Stimulated activated CD4-positive, alpha-beta T cell treated with anti-CD3 and anti-CD28 coated beads, Interleukin-4, amount 100 ng/mL, for 24 hours (primary cell): ENCODE measurements around the gene PDZRN3.

Experiments used
- DNase-seq: peaks from one replicate; pipeline ENCODE4 v3.0.0-alpha.2; 2020

The PDZRN3 gene

DNA sequence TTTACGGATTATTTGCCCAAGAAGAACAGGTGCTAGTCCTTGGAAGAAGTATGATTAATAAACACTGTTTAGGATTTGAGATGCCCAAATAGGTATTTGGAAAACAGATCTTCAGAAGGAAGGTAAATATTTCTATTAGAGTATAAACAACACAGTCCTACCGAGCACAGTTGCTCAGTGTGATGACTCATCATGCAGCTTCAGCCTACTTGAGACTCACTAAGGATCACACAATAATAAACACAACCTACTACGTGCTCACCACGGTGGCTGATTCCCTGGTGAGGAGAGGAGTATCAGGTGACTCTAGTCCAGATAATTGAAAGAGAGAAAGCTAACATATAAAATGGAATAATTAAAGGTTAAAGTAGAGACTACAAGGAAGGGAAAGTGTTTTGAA lies 72.0 kb downstream of the PDZRN3 start:
- DNase-seq, result no peak

DNA sequence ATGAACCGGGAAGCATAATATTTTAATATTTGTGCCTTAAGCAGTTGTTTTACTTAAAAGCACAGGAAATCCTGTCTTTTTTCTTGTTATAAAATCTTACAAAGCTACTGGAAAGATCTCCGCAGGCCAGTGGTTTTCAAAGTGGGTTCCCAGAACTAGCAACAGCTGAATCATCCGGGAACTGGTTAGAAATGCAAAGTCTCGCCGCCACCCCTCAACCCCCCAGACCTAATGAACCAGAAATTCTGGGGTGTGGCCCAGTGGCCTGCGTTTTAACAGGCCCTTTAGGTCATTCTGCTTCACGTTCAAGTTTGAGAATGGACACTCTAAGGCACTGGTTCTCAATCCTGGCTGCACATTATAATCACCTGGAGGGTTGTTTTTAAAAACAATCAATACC lies 74.7 kb downstream of the PDZRN3 start:
- no peak for DNase-seq

DNA sequence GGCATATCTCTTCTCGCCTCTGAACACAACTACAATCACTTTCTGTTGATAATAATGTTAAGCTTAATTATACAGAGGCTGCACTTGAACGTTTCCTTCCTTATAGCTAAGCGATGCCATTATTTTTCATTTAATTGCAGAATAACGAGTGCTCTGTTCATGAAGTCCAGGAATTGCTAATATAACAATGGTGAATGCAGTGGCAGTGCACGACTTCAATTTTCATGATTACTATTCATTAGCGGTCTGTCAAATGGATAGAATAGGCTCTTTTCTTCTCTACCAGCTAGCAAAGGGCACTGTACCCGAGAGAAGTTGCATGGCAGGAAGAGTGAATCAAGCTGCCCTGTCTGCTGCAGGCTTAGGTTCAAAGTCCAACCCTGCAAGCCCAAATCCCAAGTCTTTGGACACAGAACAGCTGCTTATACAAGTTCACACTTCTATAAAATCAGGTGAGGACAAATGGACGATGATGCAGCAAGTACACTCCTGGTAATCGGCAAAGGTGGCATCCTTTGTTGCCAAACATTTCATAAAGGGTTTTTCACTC lies 75.6 kb downstream of the PDZRN3 start:
- no peak for DNase-seq

DNA sequence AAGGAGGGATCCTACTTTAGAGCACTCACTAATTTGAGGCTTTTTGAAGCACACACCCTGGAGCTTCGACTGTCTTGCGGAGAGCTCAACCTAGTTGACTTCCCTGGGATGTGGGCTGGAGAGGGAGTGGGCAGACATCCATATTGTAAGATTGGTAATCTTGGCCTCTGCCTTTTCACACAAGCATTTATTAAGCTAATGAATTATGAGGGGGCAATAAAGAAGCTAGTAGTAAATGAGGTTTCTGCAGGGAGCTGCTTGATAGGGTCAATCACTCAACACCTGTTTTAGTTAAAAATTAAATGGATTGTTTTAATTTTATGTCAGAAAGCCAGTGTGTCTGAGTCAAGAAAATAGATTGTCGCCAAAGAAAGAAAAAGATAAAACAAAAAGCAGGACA lies 76.3 kb downstream of the PDZRN3 start:
- DNase-seq, result no peak

- DNase-seq, result no peak
Measured at GRCh38 chr3:73547427-73548248, 77.1 kb downstream of the PDZRN3 start.

DNA sequence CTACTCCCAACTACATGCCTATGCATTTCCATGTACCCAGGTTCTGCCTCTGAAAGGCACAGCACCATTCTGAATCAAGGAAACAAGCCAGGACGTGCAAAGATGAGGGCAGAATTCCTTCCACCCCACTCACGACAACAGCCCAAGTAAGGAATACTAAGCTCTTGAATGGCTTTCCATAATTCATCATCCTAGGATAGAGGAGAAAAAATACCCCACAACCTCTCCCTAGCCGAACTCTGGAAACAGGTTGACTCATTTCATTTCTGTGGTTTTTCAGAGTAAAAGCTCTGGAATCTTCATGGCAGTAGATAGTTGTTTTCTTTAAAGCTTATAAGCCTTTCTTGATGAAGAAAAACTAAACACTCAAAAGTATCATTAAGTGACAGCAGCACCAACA lies 77.8 kb downstream of the PDZRN3 start:
- no peak for DNase-seq

GRCh38 chr3:73543412-73543811 lies 81.3 kb downstream of the PDZRN3 start:
- DNase-seq, result no peak

DNA sequence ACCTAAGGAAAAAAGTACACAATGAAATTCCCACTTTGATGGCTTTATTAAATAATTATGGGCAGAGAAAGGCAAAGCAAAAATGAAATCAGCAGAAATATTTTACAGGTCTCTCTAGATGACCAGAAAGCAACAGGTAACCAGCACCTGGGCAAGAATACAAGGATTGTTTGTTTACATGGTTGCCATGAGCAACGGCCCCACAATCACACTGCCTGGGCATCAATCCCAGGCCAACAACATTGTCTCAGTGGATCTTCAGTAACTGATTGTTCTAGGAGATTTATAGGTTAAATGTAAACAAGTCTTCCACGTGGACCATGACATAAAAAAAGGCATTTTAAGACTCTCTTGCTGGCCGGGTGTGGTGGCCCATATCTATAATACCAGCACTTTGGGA lies 82.6 kb downstream of the PDZRN3 start:
- no peak for DNase-seq

GRCh38 chr3:73540969-73541740 lies 83.6 kb downstream of the PDZRN3 start:
- DNase-seq, result no peak

GRCh38 chr3:73538486-73538885 lies 86.3 kb downstream of the PDZRN3 start:
- DNase-seq, result no peak

DNA sequence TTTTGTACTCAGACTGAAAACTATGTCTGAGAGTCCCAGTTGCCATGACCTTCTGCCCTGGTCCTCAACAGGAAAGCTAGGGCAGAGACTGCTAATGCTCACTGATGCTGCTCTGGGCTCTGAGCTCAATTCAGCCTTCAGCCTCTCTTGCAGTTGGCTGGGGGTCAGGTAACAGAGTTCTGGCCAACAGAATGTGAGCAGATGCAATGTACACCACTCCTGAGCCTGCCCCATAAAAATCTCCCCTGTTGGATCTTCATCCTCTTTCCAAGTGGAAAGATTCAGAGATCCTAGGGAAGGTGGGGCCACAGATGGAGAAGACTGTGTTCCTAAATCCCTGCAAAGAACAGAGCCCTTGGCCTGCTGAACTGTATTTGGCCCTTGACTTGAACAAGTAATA lies 87.8 kb downstream of the PDZRN3 start:
- DNase-seq, result no peak

DNA sequence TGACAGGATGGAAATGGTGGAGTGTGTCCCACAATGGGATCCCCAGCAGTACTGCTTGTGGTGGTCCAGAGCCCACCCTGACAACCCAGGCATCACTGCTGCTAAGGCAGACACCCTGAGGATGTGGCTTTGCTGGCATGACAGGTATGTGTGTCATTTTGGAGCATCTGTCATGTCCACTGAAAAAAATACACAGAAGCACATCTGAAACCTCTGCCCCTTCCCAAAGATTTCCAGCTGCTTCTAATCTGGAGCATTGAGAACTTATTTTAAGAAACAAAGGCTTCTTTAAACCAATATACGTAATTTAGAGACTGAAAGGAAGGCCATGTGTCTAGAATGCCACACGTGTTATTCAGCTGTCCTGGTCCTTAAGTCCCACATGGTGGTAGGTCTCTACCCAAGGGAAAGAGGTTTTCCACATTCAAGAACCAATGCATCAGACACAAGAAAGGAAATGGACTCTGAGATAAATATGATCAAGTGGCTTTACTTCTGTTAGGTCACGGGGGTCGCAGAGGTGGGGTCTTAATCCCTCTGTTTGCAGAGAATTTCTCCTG lies 88.3 kb downstream of the PDZRN3 start:
- no peak for DNase-seq

DNA sequence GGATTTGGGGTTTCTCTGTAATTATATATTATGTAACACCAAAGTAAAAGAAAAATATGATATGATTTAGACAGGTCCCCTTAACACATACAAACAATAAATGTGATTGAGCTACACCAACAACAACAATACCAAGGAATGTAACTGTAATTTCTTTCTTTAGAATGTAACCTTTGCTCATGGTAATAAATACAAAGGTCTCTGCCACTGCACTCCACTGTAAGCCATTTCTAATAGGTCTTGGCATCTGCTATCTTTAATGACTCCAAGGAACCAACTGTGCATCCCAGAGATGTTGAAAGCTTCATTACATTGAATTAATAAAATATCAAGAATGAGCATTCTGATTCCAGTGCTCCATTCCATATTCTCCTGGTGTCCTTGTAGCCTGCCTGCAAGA lies 88.8 kb downstream of the PDZRN3 start:
- no peak for DNase-seq

DNA sequence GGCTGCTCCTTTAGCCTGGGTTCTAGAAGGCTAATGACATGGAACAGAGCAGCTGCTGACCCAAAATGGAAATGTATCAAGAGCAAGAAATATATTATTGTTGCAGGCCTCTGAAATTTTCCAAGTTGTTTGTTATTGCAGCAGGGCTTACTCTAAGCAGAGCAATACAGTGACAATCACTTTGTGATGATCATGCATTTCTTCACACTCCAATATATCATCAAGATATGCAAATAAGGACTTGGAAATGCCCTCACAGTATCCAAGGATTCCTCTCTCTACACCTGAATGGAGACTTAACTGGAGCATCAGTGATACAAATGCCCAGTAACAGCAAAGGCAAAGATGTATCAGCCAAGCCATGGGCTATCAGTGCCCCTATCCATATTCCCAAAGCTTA lies 89.6 kb downstream of the PDZRN3 start:
- no peak for DNase-seq

DNA sequence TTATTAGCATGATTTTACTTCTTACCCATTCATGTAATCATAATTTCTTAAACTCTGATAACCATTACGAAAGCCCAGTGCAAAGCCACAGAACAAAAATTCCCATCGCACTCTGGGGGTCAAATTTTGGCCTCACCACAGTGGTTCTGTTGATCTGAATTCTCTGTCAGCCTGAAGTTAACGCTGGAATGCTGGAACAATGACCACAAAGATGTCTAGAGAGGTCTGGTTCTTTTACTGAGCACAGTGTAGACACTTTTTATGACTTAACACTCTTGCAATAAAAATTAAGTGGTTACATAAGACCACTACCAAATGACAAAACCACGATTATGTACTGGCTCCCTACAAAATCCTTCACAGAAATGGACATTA lies 94.7 kb downstream of the PDZRN3 start:
- no peak for DNase-seq

- DNase-seq, result no peak
Measured at GRCh38 chr3:73529308-73530021, 95.3 kb downstream of the PDZRN3 start.

DNA sequence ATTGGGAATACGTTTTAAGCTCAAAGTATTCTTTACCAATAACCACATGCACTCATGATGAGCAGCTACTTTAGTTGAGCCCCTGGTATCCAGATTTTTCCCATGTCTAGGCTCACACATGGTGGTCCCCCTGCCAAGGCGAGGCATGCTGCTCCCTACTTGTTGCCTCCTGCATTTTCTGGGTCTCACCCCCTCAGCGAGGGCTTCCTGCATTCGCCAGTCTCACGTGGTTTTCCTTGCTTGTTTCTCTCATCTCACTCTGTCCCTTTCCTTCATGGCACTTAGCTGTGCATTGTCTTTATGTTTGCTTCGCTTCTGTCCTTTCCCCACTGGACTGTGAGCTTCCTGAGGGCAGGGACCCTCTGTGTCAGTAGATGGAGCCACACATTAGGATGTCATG lies 99.2 kb downstream of the PDZRN3 start:
- DNase-seq, result no peak

DNA sequence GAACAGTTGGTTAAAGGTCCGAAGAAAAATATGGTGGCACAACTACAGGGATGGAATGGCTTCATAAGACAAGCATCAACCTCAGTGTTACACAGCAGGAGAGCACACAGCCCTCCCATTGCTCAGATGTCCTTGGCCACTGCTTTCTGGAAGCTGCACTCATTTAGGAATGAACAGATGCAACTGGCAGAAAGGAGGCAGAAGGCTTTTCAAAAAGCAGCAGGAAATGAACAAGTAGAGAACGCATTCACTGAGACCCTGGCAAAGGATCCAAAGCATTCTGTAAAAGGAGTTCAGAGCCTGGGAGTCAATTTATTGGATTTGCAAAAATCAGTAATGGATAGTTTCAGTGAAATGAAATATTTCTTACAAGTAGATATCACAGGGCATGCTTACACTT lies 101.1 kb downstream of the PDZRN3 start:
- no peak for DNase-seq

DNA sequence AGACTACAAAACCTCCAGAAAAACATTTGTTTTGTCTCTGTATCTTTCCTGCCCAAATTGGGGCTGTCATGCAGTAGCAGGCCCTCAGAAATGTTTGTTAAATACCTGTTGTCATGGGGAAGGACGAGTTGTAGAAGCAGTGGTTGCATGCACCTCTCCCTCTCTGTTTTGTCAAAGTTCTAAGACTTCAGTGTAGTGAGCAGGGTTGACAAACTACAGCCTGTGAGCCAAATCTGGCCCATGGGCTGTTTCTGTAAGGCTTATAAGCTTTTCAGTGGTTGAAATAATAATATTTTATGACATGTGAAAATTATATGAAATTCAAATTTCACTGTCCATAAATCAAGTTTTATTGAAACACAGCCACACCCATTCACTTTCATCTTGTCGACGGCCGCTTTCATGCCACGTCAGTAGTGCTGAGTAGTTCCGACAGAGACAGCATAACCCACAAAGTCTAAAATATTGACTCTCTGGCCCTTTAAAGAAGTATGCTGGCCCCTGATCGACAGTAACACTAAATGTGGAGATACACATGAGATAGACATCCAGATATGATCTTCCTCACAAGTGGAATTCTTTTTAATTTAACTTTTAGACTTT lies 102.9 kb downstream of the PDZRN3 start:
- no peak for DNase-seq

DNA sequence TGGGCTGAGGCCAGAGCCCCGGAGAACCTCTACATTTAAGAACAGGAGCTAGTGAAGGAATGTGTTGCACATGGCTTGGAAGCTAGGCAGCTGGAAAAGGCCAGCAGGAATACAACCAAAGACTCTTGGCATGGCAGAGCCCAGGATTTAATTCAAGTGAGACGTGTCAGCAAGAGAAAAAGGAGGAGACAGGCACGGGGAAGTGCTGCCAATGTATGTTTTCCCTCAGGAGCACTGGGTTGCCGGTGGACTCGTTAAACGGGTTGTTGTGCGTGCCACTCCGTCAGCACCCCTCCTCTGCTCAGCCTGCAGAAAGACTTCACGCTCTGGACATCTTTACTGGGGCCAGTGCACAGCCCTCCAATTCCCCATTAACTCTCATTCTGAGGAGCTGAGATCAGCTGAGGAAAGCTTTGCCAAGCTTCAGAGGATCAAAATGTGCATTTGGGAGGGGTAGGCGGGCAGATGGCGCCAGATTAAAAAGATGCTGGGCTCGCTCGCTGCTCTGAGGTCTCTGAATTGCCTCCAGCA lies 103.7 kb downstream of the PDZRN3 start:
- no peak for DNase-seq

GRCh38 chr3:73516631-73517030 lies 108.1 kb downstream of the PDZRN3 start:
- no peak for DNase-seq

DNA sequence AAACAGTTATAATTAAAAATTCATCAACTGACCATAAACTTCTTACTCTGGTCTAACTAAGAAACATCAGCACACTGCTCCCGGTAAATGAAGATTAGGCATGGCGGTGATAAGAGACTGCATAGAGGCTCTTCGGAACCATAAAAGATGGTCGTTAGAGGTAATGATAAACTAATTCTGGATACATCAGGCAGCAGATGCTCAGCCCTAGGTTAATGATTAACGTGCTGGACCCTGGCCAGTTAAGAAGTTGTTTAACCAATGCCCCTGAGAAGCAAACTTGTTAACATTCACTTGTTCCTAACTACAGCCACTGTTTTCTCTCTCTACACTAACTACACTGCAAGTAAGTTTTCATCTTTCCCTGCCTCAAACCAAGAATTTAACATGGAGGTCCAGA lies 111.5 kb downstream of the PDZRN3 start:
- DNase-seq, result no peak
